ENCODE measurements around the gene SSR4. TPM values are rescaled to one million over a fixed set of nuclear protein-coding genes. Genes with fewer than 3 reads are reported as not detected.

Gene SSR4
- total RNA-seq, 3 donors from 2014 or later: 295 to 341 (median 296) TPM

DNA sequence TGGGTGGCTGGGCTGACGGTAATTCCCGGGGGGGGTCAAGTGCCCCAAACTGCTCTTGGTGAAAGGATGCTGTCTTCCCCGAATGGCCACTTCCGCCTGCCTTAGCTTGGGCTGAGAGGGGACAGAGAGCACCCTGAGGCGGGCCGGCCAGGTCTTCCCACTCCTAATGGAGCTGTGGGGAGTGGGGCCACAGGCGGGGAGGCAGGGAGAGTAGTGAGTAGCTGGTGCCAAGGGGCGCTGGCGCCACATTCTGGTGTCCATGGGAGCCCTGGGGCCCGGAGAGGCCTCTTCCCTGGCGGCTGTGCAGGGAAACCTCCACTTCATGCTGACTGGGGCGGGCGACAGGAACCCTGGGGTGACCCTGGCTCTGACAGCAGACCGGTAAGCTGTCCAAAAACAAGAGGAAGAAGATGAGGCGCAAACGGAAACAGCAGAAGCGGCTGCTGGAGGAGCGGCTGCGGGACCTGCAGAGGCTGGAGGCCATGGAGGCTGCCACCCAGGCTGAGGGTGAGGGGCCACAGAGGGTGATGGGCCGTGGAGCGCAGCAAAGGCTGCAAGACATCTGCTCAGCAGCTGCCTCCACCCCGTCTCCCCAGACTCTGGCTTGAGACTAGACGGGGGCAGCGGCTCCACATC lies 11.0 kb upstream of the SSR4 start:
- no peak for ATAC-seq

DNA sequence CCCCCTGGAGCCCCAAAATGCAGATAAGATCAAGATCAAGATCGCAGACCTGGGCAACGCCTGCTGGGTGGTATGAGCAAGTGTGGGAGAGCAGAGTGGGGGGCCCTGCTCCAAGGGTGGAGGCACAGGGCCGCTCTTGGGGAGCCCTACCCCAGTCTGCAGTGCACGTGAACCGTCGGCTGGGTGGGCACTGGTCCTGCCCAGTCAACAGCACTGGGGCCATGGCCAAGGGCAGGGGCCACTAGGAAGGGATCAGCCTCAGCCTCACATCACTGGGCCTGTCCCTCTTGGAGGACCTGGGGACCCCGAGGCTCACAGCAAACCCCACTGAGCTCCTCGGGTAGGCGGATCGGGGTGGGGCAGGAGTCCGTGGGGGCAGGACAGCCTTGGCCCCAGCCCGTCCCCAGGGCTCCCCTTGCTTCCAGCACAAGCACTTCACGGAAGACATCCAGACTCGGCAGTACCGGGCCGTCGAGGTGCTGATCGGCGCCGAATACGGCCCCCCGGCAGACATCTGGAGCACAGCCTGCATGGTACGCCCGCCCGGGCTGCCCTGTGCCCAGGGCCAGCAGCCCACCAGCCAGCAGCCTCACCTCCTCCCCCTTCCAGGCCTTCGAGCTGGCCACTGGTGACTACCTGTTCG lies 10.0 kb upstream of the SSR4 start:
- Mint-ChIP-seq H3K27me3 (ENCODE audit: low read depth) (peaks cover 8% of the 10 kb centered on the region), H3K9me3 (no peaks in the 10 kb centered on the region), H3K4me1 (ENCODE audit: low read depth) (peaks cover 4% of the 10 kb centered on the region), H3K36me3 (ENCODE audit: insufficient read depth) (peaks cover 1% of the 10 kb centered on the region), H3K4me3 (no peak overlapping the region)
- ATAC-seq (no peak), DNase-seq (no peak)

More for the DNA sequence above, 11.0 kb upstream of the SSR4 start:
- Mint-ChIP-seq H3K27me3 (ENCODE audit: low read depth) (peaks cover 8% of the 10 kb centered on the region), H3K9me3 (no peaks in the 10 kb centered on the region), H3K36me3 (ENCODE audit: insufficient read depth) (peaks cover 1% of the 10 kb centered on the region), H3K4me3 (no peak overlapping the region), H3K4me1 (ENCODE audit: low read depth) (peaks cover 4% of the 10 kb centered on the region)
- no peak for DNase-seq

DNA sequence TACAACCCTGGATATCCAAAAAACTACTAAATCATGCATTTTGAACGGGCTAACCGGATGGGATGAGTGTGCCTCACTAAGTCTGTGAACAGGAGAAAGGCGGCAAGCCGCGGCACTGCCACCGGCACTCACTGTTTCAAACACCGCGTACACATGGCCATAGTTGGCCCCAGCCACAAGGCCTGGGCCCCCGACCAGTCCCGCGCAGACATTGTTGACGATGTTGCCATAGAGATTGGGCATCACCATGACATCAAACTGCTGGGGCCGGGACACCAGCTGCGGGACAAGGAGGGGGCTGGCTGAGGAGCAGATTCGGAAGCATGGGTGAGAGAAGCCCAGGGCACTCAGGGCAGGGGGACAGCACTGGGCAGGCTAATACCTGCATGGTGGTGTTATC lies 7.8 kb upstream of the SSR4 start:
- H3K27me3 Mint-ChIP-seq (ENCODE audit: low read depth): no peaks in the 10 kb centered on the region
- H3K9me3 Mint-ChIP-seq: no peaks in the 10 kb centered on the region
- peaks cover 3% of the 10 kb centered on the region for H3K36me3 Mint-ChIP-seq (ENCODE audit: insufficient read depth)
- H3K4me1 Mint-ChIP-seq (ENCODE audit: low read depth): no peaks in the 10 kb centered on the region
- H3K4me3 Mint-ChIP-seq: no peak overlapping the region
- ATAC-seq (no peak), DNase-seq (no peak)

DNA sequence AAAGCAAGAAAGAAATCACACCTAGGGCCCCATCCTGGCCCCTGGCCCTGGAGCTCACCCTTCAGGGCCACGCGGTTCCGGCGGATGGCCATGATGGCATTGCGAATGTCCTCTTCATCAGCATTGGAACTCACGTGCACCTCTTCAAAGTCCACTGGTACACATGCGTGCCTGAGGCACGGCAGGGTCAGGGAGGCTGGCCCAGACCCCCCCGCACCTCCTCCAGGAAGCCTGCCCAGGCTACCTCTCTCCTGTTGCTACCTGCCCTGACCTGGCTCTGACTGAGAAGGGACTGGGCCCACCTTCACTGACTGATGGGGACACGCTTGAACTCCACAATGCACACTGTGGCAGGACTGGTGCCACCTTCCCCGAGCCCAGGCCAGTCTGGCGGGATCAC lies 4.8 kb upstream of the SSR4 start:
- ATAC-seq (no peak), DNase-seq (no peak)
- H3K4me1 Mint-ChIP-seq (ENCODE audit: low read depth): peaks cover 13% of the 10 kb centered on the region
- H3K27me3 Mint-ChIP-seq (ENCODE audit: low read depth): no peaks in the 10 kb centered on the region
- no peak overlapping the region for H3K4me3 Mint-ChIP-seq
- H3K9me3 Mint-ChIP-seq: no peaks in the 10 kb centered on the region
- peaks cover 3% of the 10 kb centered on the region for H3K36me3 Mint-ChIP-seq (ENCODE audit: insufficient read depth)

DNA sequence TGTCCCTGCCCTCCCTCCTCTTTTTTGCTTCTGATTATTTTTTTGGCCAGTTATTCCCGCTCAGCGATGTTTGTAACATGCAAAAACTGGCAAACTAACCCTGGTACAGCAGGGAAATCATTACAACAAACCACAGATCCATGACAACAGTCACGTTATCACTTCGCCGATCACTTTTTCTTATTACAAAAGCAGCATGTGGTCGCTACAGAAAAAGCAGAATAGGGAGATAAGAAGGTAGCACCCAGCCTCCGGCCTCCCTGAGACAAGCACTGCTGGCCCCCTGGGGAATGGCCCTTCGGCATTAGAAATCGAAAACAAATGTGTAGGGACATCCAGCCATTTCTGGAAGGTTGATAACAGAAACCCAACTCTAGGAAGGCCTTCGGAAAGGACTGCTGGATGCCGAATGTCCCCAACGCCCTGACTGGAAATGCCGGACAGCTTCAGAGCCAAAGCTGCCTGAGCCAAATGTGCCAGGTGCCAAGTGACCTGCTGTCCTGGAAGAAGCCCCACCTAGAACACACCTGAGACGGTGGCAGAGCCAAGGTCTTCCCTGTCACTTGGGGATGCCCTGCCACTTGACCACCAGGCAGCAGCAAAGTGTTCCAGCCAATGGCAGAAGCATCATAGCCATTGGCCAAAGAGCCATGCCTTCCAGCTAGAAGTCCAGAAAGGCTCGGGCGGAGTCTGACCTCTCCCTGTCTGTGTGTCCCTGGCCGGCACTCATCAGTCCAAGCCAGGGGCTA lies 3.2 kb upstream of the SSR4 start:
- Mint-ChIP-seq H3K27me3 (ENCODE audit: low read depth) (no peaks in the 10 kb centered on the region), H3K36me3 (ENCODE audit: insufficient read depth) (peaks cover 6% of the 10 kb centered on the region), H3K9me3 (no peaks in the 10 kb centered on the region), H3K4me3 (no peak overlapping the region), H3K4me1 (ENCODE audit: low read depth) (peaks cover 19% of the 10 kb centered on the region)
- DNase-seq (no peak), ATAC-seq (no peak)

DNA sequence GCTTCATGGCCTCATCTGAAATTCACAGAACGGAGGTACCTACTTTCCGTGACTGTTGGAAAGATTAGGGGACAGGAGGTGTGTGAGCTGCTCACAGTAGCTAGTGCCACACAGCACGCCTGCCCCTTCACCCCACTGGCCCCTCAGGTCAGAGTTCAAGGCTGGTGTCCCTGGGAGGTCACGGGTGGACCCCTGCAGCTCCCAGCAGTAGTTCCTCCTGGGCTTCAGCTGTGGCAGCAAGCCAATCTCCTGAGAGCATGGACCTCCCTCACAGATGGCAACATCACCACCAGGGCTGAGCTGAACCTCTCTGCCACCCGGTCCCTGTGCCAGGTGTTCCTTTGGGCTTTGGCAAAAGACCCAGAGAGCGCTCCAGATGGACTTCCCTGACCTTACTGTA lies 2.1 kb upstream of the SSR4 start:
- ATAC-seq (no peak), DNase-seq (no peak)
- Mint-ChIP-seq H3K36me3 (ENCODE audit: insufficient read depth) (peaks cover 7% of the 10 kb centered on the region), H3K4me3 (peak overlapping the region; percentile 96), H3K27me3 (ENCODE audit: low read depth) (no peaks in the 10 kb centered on the region), H3K9me3 (no peaks in the 10 kb centered on the region), H3K4me1 (ENCODE audit: low read depth) (peaks cover 20% of the 10 kb centered on the region)

DNA sequence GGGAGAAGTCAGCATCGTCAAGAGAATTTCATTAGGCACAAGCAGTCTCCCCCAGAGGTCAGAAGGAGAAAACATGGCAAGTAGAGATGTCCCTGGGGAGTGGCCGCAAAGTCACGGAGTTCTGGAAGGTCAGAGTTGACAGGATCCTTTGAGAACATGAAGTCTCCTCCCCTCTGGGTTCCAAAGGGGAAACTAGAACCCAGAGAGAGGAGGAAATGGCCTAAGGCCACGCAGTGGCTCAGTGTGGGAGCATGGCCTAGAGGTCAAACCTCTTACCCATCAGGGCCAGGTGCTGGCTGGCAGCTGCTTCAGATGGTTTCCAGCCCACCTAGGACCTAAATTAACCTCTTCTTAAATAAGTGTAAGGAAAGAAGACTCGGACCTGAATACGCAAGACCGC lies 1.2 kb upstream of the SSR4 start:
- Mint-ChIP-seq H3K27me3 (ENCODE audit: low read depth) (no peaks in the 10 kb centered on the region), H3K4me1 (ENCODE audit: low read depth) (peaks cover 20% of the 10 kb centered on the region), H3K4me3 (peak overlapping the region; percentile 96), H3K36me3 (ENCODE audit: insufficient read depth) (peaks cover 5% of the 10 kb centered on the region), H3K9me3 (no peaks in the 10 kb centered on the region)
- DNase-seq (no peak), ATAC-seq (no peak)

DNA sequence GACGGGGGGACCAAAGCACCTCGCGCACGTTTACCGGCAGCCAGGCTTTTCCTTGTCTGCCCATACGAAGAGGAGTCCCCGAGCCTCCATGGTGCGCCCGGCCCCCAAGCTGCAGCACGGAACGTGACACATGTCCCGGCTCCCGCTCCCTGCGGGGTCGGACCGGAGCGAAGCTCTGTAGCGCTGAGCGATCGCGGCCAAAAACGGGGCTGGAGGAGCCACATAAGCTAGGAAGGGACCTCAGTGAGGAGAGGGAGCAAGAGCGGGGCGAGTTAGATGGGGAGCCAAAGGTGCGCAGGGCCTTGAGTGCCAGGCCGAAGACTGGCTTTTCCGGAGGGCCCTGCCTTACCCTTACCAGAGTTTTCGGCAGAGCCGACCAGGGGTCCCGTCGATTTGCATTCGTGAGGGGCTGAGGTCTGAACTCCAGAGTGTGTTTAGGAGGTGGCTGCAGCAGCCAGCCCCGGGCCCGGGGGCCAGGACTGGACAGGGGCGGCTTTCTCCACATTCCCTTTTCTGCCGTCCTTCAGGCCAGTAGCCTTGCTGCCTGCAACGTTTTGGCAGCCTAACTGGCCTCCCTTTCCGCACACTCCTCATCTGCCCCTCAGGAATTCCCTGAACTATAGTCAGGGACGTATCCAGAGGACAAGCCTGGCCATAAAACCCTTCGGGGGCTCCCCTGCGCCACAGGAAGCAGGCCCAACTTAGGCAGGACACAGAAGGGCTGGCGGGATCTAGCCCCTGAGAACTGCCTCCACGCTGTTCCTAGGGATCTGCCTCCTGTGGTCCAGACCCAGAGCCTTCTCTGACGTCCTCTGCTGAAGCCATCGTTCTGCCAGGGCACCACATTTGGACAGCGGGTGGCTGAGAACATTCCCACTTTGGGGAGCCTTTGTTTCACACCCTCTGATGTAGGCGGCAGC lies 689 bp downstream of the SSR4 start:
- DNase-seq: peak; percentile 13
- H3K4me3 Mint-ChIP-seq: peak overlapping the region; percentile 96
- H3K36me3 Mint-ChIP-seq (ENCODE audit: insufficient read depth): peaks cover 5% of the 10 kb centered on the region
- peaks cover 20% of the 10 kb centered on the region for H3K4me1 Mint-ChIP-seq (ENCODE audit: low read depth)
- no peaks in the 10 kb centered on the region for H3K9me3 Mint-ChIP-seq
- H3K27me3 Mint-ChIP-seq (ENCODE audit: low read depth): no peaks in the 10 kb centered on the region
- ATAC-seq: peak; percentile 9 to 13

DNA sequence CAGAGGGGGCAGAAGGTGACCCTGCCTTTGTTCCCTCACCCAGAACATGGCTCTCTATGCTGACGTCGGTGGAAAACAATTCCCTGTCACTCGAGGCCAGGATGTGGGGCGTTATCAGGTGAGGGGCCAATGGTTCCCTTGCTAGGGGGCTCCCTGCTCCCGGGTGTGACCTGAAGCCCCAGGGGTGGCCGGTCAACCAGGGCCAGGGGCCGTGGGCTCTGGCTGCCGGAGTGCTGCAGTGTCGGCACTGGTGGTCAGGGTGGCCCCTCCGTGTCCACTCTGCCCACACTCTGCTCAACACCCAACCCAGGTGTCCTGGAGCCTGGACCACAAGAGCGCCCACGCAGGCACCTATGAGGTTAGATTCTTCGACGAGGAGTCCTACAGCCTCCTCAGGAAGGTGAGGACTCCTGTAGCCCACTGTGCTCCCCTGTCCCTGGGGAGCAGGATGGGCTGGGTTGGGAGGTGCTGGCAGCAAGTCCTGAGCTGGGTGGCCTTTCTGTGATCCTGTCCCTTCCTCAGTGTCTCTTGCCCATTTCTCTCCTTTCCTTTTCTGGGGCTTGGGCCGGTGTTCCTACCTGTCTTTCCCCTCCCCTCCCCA lies 3.0 kb downstream of the SSR4 start:
- DNase-seq (no peak), ATAC-seq (no peak)
- no peaks in the 10 kb centered on the region for H3K9me3 Mint-ChIP-seq
- peaks cover 16% of the 10 kb centered on the region for H3K4me1 Mint-ChIP-seq (ENCODE audit: low read depth)
- peaks cover 4% of the 10 kb centered on the region for H3K36me3 Mint-ChIP-seq (ENCODE audit: insufficient read depth)
- no peak overlapping the region for H3K4me3 Mint-ChIP-seq
- H3K27me3 Mint-ChIP-seq (ENCODE audit: low read depth): no peaks in the 10 kb centered on the region

DNA sequence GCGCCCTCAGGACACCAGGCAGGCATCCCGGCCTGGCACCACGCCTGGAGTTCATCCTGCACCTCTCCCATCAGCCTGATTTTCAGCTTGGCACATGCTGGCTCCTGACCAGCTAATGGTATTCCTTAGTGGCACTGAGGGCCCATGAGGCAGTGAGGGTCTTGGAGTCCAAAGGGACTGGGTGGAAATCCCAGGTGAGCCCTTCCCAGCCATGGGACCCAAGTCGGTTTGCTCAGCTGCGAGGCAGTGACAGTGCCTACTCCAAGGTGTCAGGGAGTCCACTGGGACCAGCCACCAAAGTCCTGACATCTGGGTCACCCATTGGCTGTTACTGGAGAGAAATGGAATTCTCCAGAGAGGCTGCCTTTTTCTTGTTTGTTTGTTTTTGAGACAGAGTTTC lies 4.9 kb downstream of the SSR4 start:
- DNase-seq: no peak
- H3K4me3 Mint-ChIP-seq: no peak overlapping the region
- H3K27me3 Mint-ChIP-seq (ENCODE audit: low read depth): no peaks in the 10 kb centered on the region
- H3K9me3 Mint-ChIP-seq: no peaks in the 10 kb centered on the region
- no peak for ATAC-seq
- peaks cover 8% of the 10 kb centered on the region for H3K4me1 Mint-ChIP-seq (ENCODE audit: low read depth)
- H3K36me3 Mint-ChIP-seq (ENCODE audit: insufficient read depth): peaks cover 4% of the 10 kb centered on the region

DNA sequence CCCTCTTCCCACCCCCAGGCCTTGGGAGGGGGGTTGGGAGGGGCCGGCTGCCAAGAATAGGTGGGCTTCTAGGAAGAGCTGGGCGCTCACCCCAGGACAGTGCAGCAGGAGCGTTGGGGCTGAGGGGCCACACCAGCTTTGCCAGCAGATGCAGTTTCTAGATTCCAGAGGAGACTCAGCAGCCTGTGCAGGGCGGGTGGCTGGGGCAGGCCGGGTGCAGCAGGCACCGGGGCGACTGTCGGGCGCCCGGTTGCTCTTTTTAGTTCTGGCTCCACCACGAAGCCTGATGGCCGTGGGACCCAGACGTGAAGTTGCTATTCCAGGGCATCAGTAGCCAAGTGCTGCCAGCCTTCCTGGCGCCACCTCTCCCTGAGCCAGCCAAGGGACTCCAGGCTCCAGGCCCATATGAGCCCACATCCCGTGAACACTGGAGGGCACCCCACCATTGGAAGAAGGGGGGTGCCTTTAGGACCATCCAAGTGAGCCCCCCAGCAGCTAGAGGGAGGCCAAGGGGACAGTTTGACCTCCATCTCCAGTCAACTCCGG lies 5.8 kb downstream of the SSR4 start:
- H3K36me3 Mint-ChIP-seq (ENCODE audit: insufficient read depth): peaks cover 4% of the 10 kb centered on the region
- H3K4me1 Mint-ChIP-seq (ENCODE audit: low read depth): peaks cover 8% of the 10 kb centered on the region
- H3K27me3 Mint-ChIP-seq (ENCODE audit: low read depth): no peaks in the 10 kb centered on the region
- H3K9me3 Mint-ChIP-seq: no peaks in the 10 kb centered on the region
- H3K4me3 Mint-ChIP-seq: no peak overlapping the region
- DNase-seq (no peak), ATAC-seq (no peak)

DNA sequence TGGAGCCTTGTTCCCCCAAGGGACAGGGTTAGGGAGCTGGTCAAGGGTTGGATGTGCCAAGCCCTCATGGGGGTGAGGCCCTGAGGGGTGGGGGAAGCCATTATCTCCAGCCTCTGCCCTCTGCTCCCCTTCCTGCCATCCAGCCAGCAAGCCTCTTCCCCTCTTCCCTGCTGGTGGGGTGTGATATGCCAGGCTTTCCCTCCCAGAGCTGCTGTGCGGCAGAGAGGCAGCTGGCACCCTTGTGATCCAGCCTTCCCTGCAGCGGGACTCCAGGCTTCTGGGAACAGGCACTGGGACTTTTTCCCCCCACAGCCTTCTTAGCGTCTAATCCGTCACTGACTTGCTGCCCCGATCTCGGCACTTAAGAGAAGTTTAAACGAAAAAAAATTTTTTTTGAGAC lies 6.3 kb downstream of the SSR4 start:
- Mint-ChIP-seq H3K36me3 (ENCODE audit: insufficient read depth) (peaks cover 4% of the 10 kb centered on the region), H3K4me3 (no peak overlapping the region), H3K4me1 (ENCODE audit: low read depth) (peaks cover 7% of the 10 kb centered on the region), H3K9me3 (no peaks in the 10 kb centered on the region), H3K27me3 (ENCODE audit: low read depth) (no peaks in the 10 kb centered on the region)
- ATAC-seq (no peak), DNase-seq (no peak)

DNA sequence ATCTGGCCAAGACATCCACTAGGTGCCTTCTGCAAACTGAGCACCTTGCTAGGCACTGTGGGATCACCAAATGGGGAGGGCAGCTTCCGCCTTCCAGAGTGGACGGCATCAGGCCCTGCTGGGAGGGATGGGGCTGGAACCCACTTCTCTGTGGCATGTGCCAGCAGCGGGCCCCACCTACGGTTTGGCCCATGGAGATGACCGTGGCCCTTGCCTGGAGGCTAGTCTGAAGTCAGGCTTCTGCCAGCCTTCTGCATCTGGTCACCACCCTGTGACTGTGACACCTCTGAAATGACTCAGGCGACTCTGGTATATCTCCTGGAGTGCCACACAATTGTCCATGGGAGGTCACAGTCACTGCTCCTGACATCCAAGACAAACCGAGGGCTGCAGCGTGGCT lies 7.2 kb downstream of the SSR4 start:
- ATAC-seq (no peak), DNase-seq (no peak)
- no peaks in the 10 kb centered on the region for H3K36me3 Mint-ChIP-seq (ENCODE audit: insufficient read depth)
- H3K4me1 Mint-ChIP-seq (ENCODE audit: low read depth): no peaks in the 10 kb centered on the region
- no peak overlapping the region for H3K4me3 Mint-ChIP-seq
- no peaks in the 10 kb centered on the region for H3K27me3 Mint-ChIP-seq (ENCODE audit: low read depth)
- H3K9me3 Mint-ChIP-seq: no peaks in the 10 kb centered on the region
